ENCODE measurements around the gene PPP1R3E. TPM values are rescaled to one million over a fixed set of nuclear protein-coding genes. Genes with fewer than 3 reads are reported as not detected.
A peak's percentile ranks its signal among the peaks of the same experiment; 100 is the strongest.

The PPP1R3E gene
- total RNA-seq, 2 donors from 2014 or later, result 8.7 TPM

DNA sequence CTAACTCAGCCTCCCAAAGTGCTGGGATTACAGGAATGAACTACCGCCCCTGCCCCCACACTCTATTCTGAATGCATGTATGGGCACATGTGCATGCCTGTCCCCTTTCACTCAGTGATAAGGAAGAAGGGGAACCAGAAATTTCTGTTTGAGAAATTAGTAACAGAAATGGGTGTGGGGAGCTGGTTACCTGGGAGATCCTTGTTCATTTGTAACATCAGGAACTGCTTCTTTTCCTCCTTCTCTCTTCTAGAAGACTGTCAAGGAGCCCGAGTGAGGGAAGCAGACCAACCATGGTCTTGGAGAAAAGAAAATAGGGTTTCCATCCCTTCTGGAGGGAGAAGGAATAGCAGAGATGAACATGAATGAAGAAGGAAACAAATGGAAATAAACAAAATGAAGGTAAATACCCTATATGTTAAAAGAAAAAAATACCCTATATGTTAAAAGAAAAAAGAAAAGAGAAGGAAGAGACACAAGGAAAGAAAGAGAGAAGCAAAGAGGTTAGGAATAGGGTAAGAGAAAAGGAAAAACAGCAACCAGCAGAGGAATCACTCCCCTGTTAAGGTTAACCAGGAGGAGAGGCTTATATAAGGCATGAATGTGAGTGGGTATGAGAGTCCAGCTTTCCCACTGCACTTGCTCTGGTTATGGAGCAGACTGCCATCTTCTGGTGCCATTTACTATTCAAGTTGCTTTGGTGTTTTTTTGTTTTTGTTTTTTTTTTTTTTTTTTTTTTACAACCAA, 3.3 kb downstream of the PPP1R3E start:
- no peaks in the 10 kb centered on the region for H3K9me3 ChIP-seq
- DNase-seq (ENCODE audit: low spot score) (no peak), ATAC-seq (ENCODE audit: insufficient number of reproducible peaks, low FRiP score, low read depth) (no peak)
- H3K4me1 ChIP-seq (ENCODE audit: control insufficient read depth in 1 of 2, low read depth in 2 of 2), result peaks cover 5 to 36% of the 10 kb centered on the region in 2 donors
- no peaks in the 10 kb centered on the region for H3K27me3 ChIP-seq (replicated peaks; ENCODE audit: insufficient read depth)
- H3K4me3 ChIP-seq, result no peak overlapping the region
- no peaks in the 10 kb centered on the region for H3K36me3 ChIP-seq
- H3K27ac ChIP-seq, result peak overlapping the region; percentile 10 to 98
- TF ChIP-seq, protein P1, sequence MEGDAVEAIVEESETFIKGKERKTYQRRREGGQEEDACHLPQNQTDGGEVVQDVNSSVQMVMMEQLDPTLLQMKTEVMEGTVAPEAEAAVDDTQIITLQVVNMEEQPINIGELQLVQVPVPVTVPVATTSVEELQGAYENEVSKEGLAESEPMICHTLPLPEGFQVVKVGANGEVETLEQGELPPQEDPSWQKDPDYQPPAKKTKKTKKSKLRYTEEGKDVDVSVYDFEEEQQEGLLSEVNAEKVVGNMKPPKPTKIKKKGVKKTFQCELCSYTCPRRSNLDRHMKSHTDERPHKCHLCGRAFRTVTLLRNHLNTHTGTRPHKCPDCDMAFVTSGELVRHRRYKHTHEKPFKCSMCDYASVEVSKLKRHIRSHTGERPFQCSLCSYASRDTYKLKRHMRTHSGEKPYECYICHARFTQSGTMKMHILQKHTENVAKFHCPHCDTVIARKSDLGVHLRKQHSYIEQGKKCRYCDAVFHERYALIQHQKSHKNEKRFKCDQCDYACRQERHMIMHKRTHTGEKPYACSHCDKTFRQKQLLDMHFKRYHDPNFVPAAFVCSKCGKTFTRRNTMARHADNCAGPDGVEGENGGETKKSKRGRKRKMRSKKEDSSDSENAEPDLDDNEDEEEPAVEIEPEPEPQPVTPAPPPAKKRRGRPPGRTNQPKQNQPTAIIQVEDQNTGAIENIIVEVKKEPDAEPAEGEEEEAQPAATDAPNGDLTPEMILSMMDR (IDR thresholded peaks at IDR 0.05), result no peak

GRCh38 chr14:23297611-23298277, 4.9 kb downstream of the PPP1R3E start:
- H3K9me3 ChIP-seq, result no peaks in the 10 kb centered on the region
- H3K36me3 ChIP-seq, result no peaks in the 10 kb centered on the region
- peaks cover 5 to 30% of the 10 kb centered on the region in 2 donors for H3K4me1 ChIP-seq (ENCODE audit: control insufficient read depth in 1 of 2, low read depth in 2 of 2)
- H3K27ac ChIP-seq, result no peak overlapping the region
- DNase-seq (ENCODE audit: low spot score) (no peak), ATAC-seq (ENCODE audit: insufficient number of reproducible peaks, low FRiP score, low read depth) (no peak)
- TF ChIP-seq, protein P1 (IDR thresholded peaks at IDR 0.05), result no peak
- H3K27me3 ChIP-seq (replicated peaks; ENCODE audit: insufficient read depth), result no peaks in the 10 kb centered on the region
- H3K4me3 ChIP-seq, result no peak overlapping the region

DNA sequence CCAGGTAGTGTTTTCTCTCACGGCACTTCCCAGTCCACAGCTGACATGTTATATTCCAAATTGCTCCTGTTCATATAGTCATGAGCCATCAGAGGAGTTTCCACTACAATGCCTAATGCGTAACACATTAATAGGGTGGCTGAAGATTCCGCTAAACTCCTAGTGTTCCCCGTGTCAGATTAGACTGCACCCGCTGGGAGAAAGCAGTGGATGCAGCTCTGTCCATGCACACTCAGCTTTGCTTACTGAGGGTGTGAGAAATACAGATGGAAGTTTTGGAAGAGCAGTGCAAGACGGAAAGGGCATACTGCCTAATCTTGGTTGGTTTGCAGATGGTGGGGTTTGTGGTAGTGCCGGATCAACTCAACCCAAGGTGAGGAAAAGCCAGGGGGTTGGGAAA, 5.6 kb downstream of the PPP1R3E start:
- H3K4me1 ChIP-seq (ENCODE audit: control insufficient read depth in 1 of 2, low read depth in 2 of 2), result peaks cover 5 to 29% of the 10 kb centered on the region in 2 donors
- TF ChIP-seq, protein P1 (IDR thresholded peaks at IDR 0.05), result no peak
- no peak for ATAC-seq (ENCODE audit: insufficient number of reproducible peaks, low FRiP score, low read depth)
- no peak overlapping the region for H3K27ac ChIP-seq
- no peak overlapping the region for H3K4me3 ChIP-seq
- H3K36me3 ChIP-seq, result no peaks in the 10 kb centered on the region
- H3K27me3 ChIP-seq (replicated peaks; ENCODE audit: insufficient read depth), result no peaks in the 10 kb centered on the region
- no peak for DNase-seq (ENCODE audit: low spot score)
- no peaks in the 10 kb centered on the region for H3K9me3 ChIP-seq

DNA sequence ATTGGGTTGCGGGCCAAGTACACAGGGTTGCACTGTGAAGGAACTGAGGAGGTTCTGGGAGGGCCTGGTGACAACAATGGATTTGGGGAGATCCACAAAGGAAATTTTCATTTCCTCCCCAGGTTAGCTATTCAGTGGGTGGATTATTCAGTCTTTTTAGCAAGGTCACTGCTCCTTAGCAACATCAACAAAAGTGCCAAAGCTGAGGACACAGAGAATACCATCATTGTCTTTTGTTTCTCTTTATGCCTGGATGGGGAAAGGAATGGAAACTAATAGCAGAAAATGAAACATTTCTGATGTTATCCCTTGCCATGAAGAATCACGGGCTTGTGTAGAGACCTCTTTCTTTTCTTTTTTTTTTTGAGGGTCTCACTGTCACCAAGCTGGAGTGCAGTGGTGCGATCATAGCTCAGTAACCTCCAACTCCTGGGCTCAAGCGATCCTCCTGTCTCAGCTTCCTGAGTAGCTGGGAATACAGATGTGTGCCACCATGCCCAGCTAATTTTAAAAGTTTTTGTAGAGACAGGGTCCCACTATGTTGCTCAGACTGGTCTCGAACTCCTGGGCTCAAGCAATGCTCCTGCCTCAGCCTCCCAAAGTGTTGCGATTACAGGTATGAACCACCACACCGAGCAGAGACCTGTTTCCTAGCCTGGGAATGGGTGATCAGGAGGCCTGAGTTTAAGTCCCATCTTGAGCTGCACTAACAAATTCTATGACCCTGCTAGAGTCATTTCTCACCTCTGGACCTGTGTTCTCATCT, 6.5 kb downstream of the PPP1R3E start:
- TF ChIP-seq, protein P1 (IDR thresholded peaks at IDR 0.05), result no peak
- ATAC-seq (ENCODE audit: insufficient number of reproducible peaks, low FRiP score, low read depth) (no peak), DNase-seq (ENCODE audit: low spot score) (no peak)
- no peak overlapping the region for H3K4me3 ChIP-seq
- no peaks in the 10 kb centered on the region for H3K27me3 ChIP-seq (replicated peaks; ENCODE audit: insufficient read depth)
- no peaks in the 10 kb centered on the region for H3K36me3 ChIP-seq
- H3K27ac ChIP-seq, result no peak overlapping the region
- H3K9me3 ChIP-seq, result no peaks in the 10 kb centered on the region
- peaks cover 5 to 29% of the 10 kb centered on the region in 2 donors for H3K4me1 ChIP-seq (ENCODE audit: control insufficient read depth in 1 of 2, low read depth in 2 of 2)

All from thoracic aorta (tissue), 2 donors.